ENCODE measurements around the gene TCERG1.

Gene TCERG1

GRCh38 chr5:146523698-146524097 lies 76.6 kb downstream of the TCERG1 start:
- no peaks in the 10 kb centered on the region for H3K27me3 ChIP-seq (ENCODE audit: control insufficient read depth in 1 of 2, insufficient read depth in 2 of 2, low read length in 2 of 2)
- H3K36me3 ChIP-seq (ENCODE audit: insufficient read depth, low read length), result no peaks in the 10 kb centered on the region
- H3K9me3 ChIP-seq (ENCODE audit: low read length), result no peaks in the 10 kb centered on the region
- H3K4me3 ChIP-seq (ENCODE audit: low read depth in 1 of 2, low read length in 2 of 2), result no peak overlapping the region
- no peak overlapping the region for H3K27ac ChIP-seq (ENCODE audit: low read depth, low read length)
- no peak overlapping the region for H3K9ac ChIP-seq (ENCODE audit: low read length)
- H3K4me1 ChIP-seq (ENCODE audit: insufficient read depth, low read length), result no peaks in the 10 kb centered on the region

- Histone ChIP-seq H3K27me3 (ENCODE audit: control insufficient read depth in 1 of 2, insufficient read depth in 2 of 2, low read length in 2 of 2) (no peaks in the 10 kb centered on the region), H3K4me1 (ENCODE audit: insufficient read depth, low read length) (no peaks in the 10 kb centered on the region), H3K36me3 (ENCODE audit: insufficient read depth, low read length) (no peaks in the 10 kb centered on the region), H3K4me3 (ENCODE audit: low read depth in 1 of 2, low read length in 2 of 2) (no peak overlapping the region), H3K9ac (ENCODE audit: low read length) (no peak overlapping the region), H3K9me3 (ENCODE audit: low read length) (no peaks in the 10 kb centered on the region), H3K27ac (ENCODE audit: low read depth, low read length) (no peak overlapping the region)
Measured at GRCh38 chr5:146527785-146528184, 80.7 kb downstream of the TCERG1 start.

- H3K9ac ChIP-seq (ENCODE audit: low read length), result no peak overlapping the region
- H3K27me3 ChIP-seq (ENCODE audit: control insufficient read depth in 1 of 2, insufficient read depth in 2 of 2, low read length in 2 of 2), result no peaks in the 10 kb centered on the region
- H3K27ac ChIP-seq (ENCODE audit: low read depth, low read length), result no peak overlapping the region
- no peaks in the 10 kb centered on the region for H3K36me3 ChIP-seq (ENCODE audit: insufficient read depth, low read length)
- no peak overlapping the region for H3K4me3 ChIP-seq (ENCODE audit: low read depth in 1 of 2, low read length in 2 of 2)
- H3K4me1 ChIP-seq (ENCODE audit: insufficient read depth, low read length), result no peaks in the 10 kb centered on the region
- no peaks in the 10 kb centered on the region for H3K9me3 ChIP-seq (ENCODE audit: low read length)
Measured at GRCh38 chr5:146528236-146528635, 81.1 kb downstream of the TCERG1 start.

GRCh38 chr5:146529984-146530383 lies 82.9 kb downstream of the TCERG1 start:
- no peaks in the 10 kb centered on the region for H3K4me1 ChIP-seq (ENCODE audit: insufficient read depth, low read length)

GRCh38 chr5:146533260-146533857 lies 86.2 kb downstream of the TCERG1 start:
- no peaks in the 10 kb centered on the region for H3K36me3 ChIP-seq (ENCODE audit: insufficient read depth, low read length)
- no peak overlapping the region for H3K4me3 ChIP-seq (ENCODE audit: low read depth in 1 of 2, low read length in 2 of 2)
- no peak overlapping the region for H3K27ac ChIP-seq (ENCODE audit: low read depth, low read length)
- no peaks in the 10 kb centered on the region for H3K4me1 ChIP-seq (ENCODE audit: insufficient read depth, low read length)
- no peaks in the 10 kb centered on the region for H3K27me3 ChIP-seq (ENCODE audit: control insufficient read depth in 1 of 2, insufficient read depth in 2 of 2, low read length in 2 of 2)
- H3K9ac ChIP-seq (ENCODE audit: low read length), result no peak overlapping the region
- no peaks in the 10 kb centered on the region for H3K9me3 ChIP-seq (ENCODE audit: low read length)

More at GRCh38 chr5:146529984-146530383, 82.9 kb downstream of the TCERG1 start:
- Histone ChIP-seq H3K9me3 (ENCODE audit: low read length) (no peaks in the 10 kb centered on the region), H3K36me3 (ENCODE audit: insufficient read depth, low read length) (no peaks in the 10 kb centered on the region), H3K27ac (ENCODE audit: low read depth, low read length) (no peak overlapping the region), H3K9ac (ENCODE audit: low read length) (no peak overlapping the region), H3K4me3 (ENCODE audit: low read depth in 1 of 2, low read length in 2 of 2) (no peak overlapping the region), H3K27me3 (ENCODE audit: control insufficient read depth in 1 of 2, insufficient read depth in 2 of 2, low read length in 2 of 2) (no peaks in the 10 kb centered on the region)

GRCh38 chr5:146533882-146534281 lies 86.7 kb downstream of the TCERG1 start:
- Histone ChIP-seq H3K36me3 (ENCODE audit: insufficient read depth, low read length) (no peaks in the 10 kb centered on the region), H3K4me1 (ENCODE audit: insufficient read depth, low read length) (no peaks in the 10 kb centered on the region), H3K9me3 (ENCODE audit: low read length) (no peaks in the 10 kb centered on the region), H3K4me3 (ENCODE audit: low read depth in 1 of 2, low read length in 2 of 2) (no peak overlapping the region), H3K27ac (ENCODE audit: low read depth, low read length) (no peak overlapping the region), H3K9ac (ENCODE audit: low read length) (no peak overlapping the region), H3K27me3 (ENCODE audit: control insufficient read depth in 1 of 2, insufficient read depth in 2 of 2, low read length in 2 of 2) (no peaks in the 10 kb centered on the region)

GRCh38 chr5:146538432-146538831 lies 91.3 kb downstream of the TCERG1 start:
- Histone ChIP-seq H3K27me3 (ENCODE audit: control insufficient read depth in 1 of 2, insufficient read depth in 2 of 2, low read length in 2 of 2) (no peaks in the 10 kb centered on the region), H3K27ac (ENCODE audit: low read depth, low read length) (no peak overlapping the region), H3K4me1 (ENCODE audit: insufficient read depth, low read length) (no peaks in the 10 kb centered on the region), H3K36me3 (ENCODE audit: insufficient read depth, low read length) (no peaks in the 10 kb centered on the region), H3K4me3 (ENCODE audit: low read depth in 1 of 2, low read length in 2 of 2) (no peak overlapping the region), H3K9ac (ENCODE audit: low read length) (no peak overlapping the region), H3K9me3 (ENCODE audit: low read length) (no peaks in the 10 kb centered on the region)

GRCh38 chr5:146539973-146540372 lies 92.8 kb downstream of the TCERG1 start:
- Histone ChIP-seq H3K9ac (ENCODE audit: low read length) (no peak overlapping the region), H3K9me3 (ENCODE audit: low read length) (no peaks in the 10 kb centered on the region), H3K4me3 (ENCODE audit: low read depth in 1 of 2, low read length in 2 of 2) (no peak overlapping the region), H3K4me1 (ENCODE audit: insufficient read depth, low read length) (no peaks in the 10 kb centered on the region), H3K36me3 (ENCODE audit: insufficient read depth, low read length) (no peaks in the 10 kb centered on the region), H3K27ac (ENCODE audit: low read depth, low read length) (no peak overlapping the region), H3K27me3 (ENCODE audit: control insufficient read depth in 1 of 2, insufficient read depth in 2 of 2, low read length in 2 of 2) (no peaks in the 10 kb centered on the region)

GRCh38 chr5:146540414-146540813 lies 93.3 kb downstream of the TCERG1 start:
- Histone ChIP-seq H3K27ac (ENCODE audit: low read depth, low read length) (no peak overlapping the region), H3K4me1 (ENCODE audit: insufficient read depth, low read length) (no peaks in the 10 kb centered on the region), H3K9me3 (ENCODE audit: low read length) (no peaks in the 10 kb centered on the region), H3K36me3 (ENCODE audit: insufficient read depth, low read length) (no peaks in the 10 kb centered on the region), H3K27me3 (ENCODE audit: control insufficient read depth in 1 of 2, insufficient read depth in 2 of 2, low read length in 2 of 2) (no peaks in the 10 kb centered on the region), H3K9ac (ENCODE audit: low read length) (no peak overlapping the region), H3K4me3 (ENCODE audit: low read depth in 1 of 2, low read length in 2 of 2) (no peak overlapping the region)

- Histone ChIP-seq H3K4me3 (ENCODE audit: low read depth in 1 of 2, low read length in 2 of 2) (no peak overlapping the region), H3K36me3 (ENCODE audit: insufficient read depth, low read length) (no peaks in the 10 kb centered on the region), H3K9ac (ENCODE audit: low read length) (no peak overlapping the region), H3K27ac (ENCODE audit: low read depth, low read length) (no peak overlapping the region), H3K9me3 (ENCODE audit: low read length) (no peaks in the 10 kb centered on the region), H3K27me3 (ENCODE audit: control insufficient read depth in 1 of 2, insufficient read depth in 2 of 2, low read length in 2 of 2) (no peaks in the 10 kb centered on the region), H3K4me1 (ENCODE audit: insufficient read depth, low read length) (no peaks in the 10 kb centered on the region)
Measured at GRCh38 chr5:146541958-146542849, 95.1 kb downstream of the TCERG1 start.

GRCh38 chr5:146544232-146544631 lies 97.1 kb downstream of the TCERG1 start:
- H3K4me3 ChIP-seq (ENCODE audit: low read depth in 1 of 2, low read length in 2 of 2), result no peak overlapping the region
- H3K9me3 ChIP-seq (ENCODE audit: low read length), result no peaks in the 10 kb centered on the region
- H3K9ac ChIP-seq (ENCODE audit: low read length), result no peak overlapping the region
- no peak overlapping the region for H3K27ac ChIP-seq (ENCODE audit: low read depth, low read length)
- H3K4me1 ChIP-seq (ENCODE audit: insufficient read depth, low read length), result no peaks in the 10 kb centered on the region
- H3K36me3 ChIP-seq (ENCODE audit: insufficient read depth, low read length), result no peaks in the 10 kb centered on the region
- no peaks in the 10 kb centered on the region for H3K27me3 ChIP-seq (ENCODE audit: control insufficient read depth in 1 of 2, insufficient read depth in 2 of 2, low read length in 2 of 2)
